ENCODE results near the gene MAP2K7.
A peak's percentile ranks its signal among the peaks of the same experiment; 100 is the strongest.
"Not testable (repeated sequence)": the region's sequence is repeated elsewhere in the genome, so short reads cannot be mapped to it uniquely, and the experiment has no call there.

- not testable (repeated sequence) for TF ChIP-seq POLR2A, POLR2AphosphoS5 (IDR thresholded peaks at IDR 0.05)
- peak in 2 of 5 experiments; percentile 6 to 20 for TF ChIP-seq CTCF (IDR thresholded peaks at IDR 0.05)
Measured at GRCh38 chr19:7918062-7918614, 14.5 kb downstream of the MAP2K7 start.

Measured in transverse colon (tissue), 4 donors.